Stimulated activated CD4-positive, alpha-beta T cell treated with anti-CD3 and anti-CD28 coated beads, Interleukin-4, amount 100 ng/mL, for 4 hours (primary cell): ENCODE measurements around the gene RAB24.
"Not testable (repeated sequence)": the region's sequence is repeated elsewhere in the genome, so short reads cannot be mapped to it uniquely, and the experiment has no call there.

ENCODE experiments used
- DNase-seq, 2 experiments: peaks; one replicate each; pipeline ENCODE4 v3.0.0-alpha.2; 2020

The RAB24 gene

GRCh38 chr5:177303121-177303924 is at the start of gene RAB24, which contains the start of gene PRELID1:
Gene RAB24, minus strand, starts transcription at chr5:177303719. Its CDS starts 431 bp downstream, at chr5:177303288.
Gene PRELID1, plus strand, starts transcription at chr5:177303799. Its CDS starts 187 bp downstream, at chr5:177303986.
- DNase-seq: peak; percentile 84 to 91

GRCh38 chr5:177353093-177353492 is 49.6 kb upstream of the RAB24 start:
- no peak for DNase-seq

GRCh38 chr5:177351392-177352329 is 48.1 kb upstream of the RAB24 start, which contains the start of gene LMAN2:
Gene LMAN2, minus strand, starts transcription at chr5:177351668. Its CDS starts 21 bp downstream, at chr5:177351647.
- peak; percentile 83 to 89 for DNase-seq

- no peak for DNase-seq
Measured at GRCh38 chr5:177350776-177351391, 47.4 kb upstream of the RAB24 start.

GRCh38 chr5:177349762-177350161 is 46.2 kb upstream of the RAB24 start:
- DNase-seq: no peak

- no peak for DNase-seq
Measured at GRCh38 chr5:177349362-177349647, 45.8 kb upstream of the RAB24 start.

- no peak for DNase-seq
Measured at GRCh38 chr5:177347699-177348098, 44.2 kb upstream of the RAB24 start.

- no peak for DNase-seq
Measured at GRCh38 chr5:177346820-177347219, 43.3 kb upstream of the RAB24 start.

GRCh38 chr5:177344891-177345290 is 41.4 kb upstream of the RAB24 start:
- DNase-seq: no peak

GRCh38 chr5:177343777-177344176 is 40.3 kb upstream of the RAB24 start:
- DNase-seq: no peak

GRCh38 chr5:177343000-177343399 is 39.5 kb upstream of the RAB24 start:
- DNase-seq: not testable (repeated sequence)

- DNase-seq: no peak
Measured at GRCh38 chr5:177339107-177339638, 35.7 kb upstream of the RAB24 start.

GRCh38 chr5:177338251-177339106 is 35.0 kb upstream of the RAB24 start:
- DNase-seq: no peak

GRCh38 chr5:177336603-177337494 is 33.3 kb upstream of the RAB24 start:
- no peak for DNase-seq

GRCh38 chr5:177336112-177336511 is 32.6 kb upstream of the RAB24 start:
- DNase-seq: no peak

GRCh38 chr5:177335701-177336065 is 32.2 kb upstream of the RAB24 start:
- DNase-seq: no peak

- no peak for DNase-seq
Measured at GRCh38 chr5:177334781-177335700, 31.5 kb upstream of the RAB24 start.

- no peak for DNase-seq
Measured at GRCh38 chr5:177334155-177334551, 30.6 kb upstream of the RAB24 start.

GRCh38 chr5:177333420-177334154 is 30.1 kb upstream of the RAB24 start:
- no peak for DNase-seq
